PC-9 (cell line): ENCODE results near the gene ITGAX.

Experiments used
- CTCF ChIP-seq: fragments of 200-600 bp; sonication (generic); conservative IDR thresholded peaks from 2 replicates; pipeline ENCODE4 v1.6.1; 2017; ENCODE audit warnings: mixed run types, antibody characterized with exemption, mild to moderate bottlenecking, moderate library complexity
- EZH2 ChIP-seq: fragments of 200-600 bp; sonication (generic); IDR thresholded peaks from 2 replicates; pipeline ENCODE4 v1.8.0; 2017; ENCODE audit warnings: antibody characterized with exemption, low read depth

DNA sequence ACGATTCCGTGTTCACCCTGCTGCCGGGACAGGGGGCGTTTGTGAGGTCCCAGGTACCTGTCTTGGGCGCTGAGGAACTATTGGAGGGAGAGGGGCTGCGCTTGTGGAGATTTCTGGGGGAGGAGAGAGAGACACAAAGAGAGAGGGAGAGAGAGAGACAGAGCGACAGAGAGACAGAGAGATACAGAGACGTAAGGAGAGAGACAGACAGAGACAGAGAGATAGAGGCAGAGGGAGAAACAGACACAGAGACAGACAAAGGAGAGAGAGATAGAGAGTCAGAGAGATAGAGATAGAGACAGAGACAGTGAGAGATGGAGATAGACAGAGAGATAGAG, 24.5 kb upstream of the ITGAX start:
- no peak for TF ChIP-seq CTCF
- no peak for TF ChIP-seq EZH2
